Astrocyte of the spinal cord (primary cell): ENCODE measurements around the gene TBL2.
"Not testable (repeated sequence)": the region's sequence is repeated elsewhere in the genome, so short reads cannot be mapped to it uniquely, and the experiment has no call there.

Experiments used
- DNase-seq: peaks from one replicate; pipeline ENCODE4 v3.0.0; 2011; ENCODE audit warnings: low read depth, low spot score
- H3K4me3 ChIP-seq: 2 replicates; pipeline ENCODE4 v1.5.1; 2011; ENCODE audit warnings: low read depth, mild to moderate bottlenecking, low read length, moderate library complexity
- in situ Hi-C: cut with HindIII; loops from 2 replicates; pipeline ENCODE4 v1.10.0; 2017; ENCODE audit warnings: low sequenced_read_pairs
- TF ChIP-seq, protein P1 (sequence below): IDR thresholded peaks from 2 replicates; pipeline ENCODE4 v1.5.1; 2012; ENCODE audit warnings: low read depth, mild to moderate bottlenecking, low read length, inconsistent platforms

Gene TBL2

DNA sequence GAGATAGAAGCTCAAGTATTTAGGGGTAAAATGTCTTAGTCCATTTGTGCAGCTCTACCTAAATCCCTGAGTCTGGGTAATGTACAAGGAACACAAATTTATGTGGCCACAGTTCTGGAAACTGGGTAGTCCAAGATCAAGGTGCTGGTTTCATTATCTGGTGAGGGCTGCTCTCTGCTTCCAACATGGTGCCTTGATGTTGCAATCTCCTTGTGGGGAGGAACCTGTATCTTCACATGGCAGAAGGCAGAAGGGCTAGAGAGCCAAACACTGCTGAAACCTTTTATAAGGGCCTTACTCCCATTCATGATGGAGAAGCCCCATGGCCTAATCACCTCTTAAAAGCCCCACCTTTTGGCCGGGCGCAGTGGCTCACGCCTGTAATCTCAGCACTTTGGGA is 47.6 kb downstream of the TBL2 start:
- no peak overlapping the region for H3K4me3 ChIP-seq
- TF ChIP-seq, protein P1, sequence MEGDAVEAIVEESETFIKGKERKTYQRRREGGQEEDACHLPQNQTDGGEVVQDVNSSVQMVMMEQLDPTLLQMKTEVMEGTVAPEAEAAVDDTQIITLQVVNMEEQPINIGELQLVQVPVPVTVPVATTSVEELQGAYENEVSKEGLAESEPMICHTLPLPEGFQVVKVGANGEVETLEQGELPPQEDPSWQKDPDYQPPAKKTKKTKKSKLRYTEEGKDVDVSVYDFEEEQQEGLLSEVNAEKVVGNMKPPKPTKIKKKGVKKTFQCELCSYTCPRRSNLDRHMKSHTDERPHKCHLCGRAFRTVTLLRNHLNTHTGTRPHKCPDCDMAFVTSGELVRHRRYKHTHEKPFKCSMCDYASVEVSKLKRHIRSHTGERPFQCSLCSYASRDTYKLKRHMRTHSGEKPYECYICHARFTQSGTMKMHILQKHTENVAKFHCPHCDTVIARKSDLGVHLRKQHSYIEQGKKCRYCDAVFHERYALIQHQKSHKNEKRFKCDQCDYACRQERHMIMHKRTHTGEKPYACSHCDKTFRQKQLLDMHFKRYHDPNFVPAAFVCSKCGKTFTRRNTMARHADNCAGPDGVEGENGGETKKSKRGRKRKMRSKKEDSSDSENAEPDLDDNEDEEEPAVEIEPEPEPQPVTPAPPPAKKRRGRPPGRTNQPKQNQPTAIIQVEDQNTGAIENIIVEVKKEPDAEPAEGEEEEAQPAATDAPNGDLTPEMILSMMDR: no peak
- no peak for DNase-seq
- in situ Hi-C loops: no loop called here

DNA sequence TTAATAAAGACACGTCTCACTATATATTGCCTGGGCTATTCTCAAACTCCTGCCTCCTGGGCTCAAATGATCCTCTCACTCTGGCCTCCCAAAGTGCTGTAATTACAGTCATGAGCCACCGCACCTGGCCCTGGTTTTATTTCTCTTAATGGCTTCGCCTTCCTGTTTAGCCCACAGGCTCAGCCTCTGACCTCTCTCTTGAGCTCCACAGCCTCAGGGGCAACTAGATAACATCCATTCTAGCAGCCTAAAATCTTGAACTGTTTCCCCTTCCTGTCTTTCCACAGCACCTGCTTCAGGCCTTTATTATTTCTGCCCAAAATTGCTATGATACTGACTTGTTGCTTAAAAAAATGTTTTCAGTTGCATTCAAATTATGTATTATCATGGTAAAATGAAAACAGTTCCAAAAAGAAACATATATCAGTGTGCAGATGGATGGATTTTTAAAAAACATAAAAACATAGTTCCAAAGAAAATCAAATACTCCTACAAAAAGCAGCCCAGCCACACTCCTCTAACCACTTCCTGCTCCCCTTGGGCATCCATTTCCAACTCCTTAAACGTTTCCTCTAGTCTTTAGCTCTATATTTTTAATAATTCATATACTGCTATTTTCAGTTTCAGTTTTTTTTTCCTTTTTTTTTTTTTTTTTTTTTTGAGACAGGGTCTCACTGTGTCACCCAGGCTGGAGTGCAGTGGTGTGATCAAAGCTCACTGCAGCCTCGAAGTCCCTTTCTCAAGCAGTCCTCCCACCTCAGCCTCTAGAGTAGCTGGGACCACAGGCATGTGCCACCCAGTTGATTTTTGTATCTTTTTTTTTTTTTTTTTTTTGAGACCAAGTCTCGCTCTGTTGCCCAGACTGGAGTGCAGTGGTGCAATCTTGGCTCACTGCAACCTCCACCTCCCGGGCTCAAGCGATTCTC is 51.2 kb downstream of the TBL2 start:
- TF ChIP-seq, protein P1: no peak
- in situ Hi-C loops: no loop called here
- DNase-seq: no peak
- H3K4me3 ChIP-seq: no peak overlapping the region

DNA sequence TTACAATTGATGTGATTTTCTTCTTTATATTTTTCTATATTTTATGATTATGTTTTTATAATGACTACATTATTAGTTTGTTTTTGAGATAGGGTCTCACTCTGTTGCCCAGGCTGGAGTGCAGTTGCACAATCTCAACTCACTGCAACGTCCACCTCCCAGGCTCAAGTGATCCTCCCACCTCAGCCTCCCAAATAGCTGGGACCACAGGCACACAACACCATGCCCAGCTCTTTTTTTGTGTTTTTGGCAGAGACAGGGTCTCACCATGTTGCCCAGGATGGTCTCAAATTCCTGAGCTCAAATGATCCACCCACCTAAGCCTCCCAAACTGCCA is 52.3 kb downstream of the TBL2 start:
- H3K4me3 ChIP-seq, in situ Hi-C loops, DNase-seq: not testable (repeated sequence)

DNA sequence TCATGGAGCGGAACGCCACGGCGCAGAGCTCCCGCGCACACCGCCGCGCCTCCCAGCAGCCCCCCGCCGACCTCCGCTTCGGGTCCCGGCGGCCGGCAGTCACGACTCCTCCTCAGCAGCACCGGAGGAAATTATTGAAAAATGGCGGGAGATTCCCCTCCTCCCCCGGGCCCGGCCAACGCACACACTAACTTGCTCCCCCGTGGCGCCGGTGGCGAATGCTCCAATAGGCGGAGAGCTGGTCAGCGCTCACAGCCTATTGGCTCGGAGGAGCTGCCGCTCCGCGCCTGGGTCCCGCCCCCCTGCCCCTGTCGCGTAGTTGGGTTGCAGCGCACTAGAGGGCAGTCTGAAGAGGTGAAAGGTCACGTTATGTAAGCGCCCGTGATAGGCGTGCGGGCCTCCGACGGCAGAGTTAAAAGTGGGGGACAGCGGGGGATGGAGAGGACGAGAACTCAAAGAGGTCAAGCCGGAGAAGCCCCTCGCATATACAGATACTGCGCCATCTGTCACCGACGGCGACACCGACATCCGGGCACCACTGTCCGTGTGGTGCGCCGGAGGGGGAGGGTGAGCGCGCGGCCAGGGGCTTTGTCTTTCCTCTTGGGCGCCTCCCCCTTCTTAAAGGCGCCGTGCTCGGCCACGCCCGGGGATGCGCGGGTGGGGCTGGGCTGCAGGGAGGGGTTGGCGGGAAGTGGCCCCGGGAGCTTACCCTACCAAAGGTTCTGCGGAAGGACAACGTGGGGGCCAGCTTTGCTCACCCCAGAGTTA is 56.1 kb downstream of the TBL2 start, which contains the start of gene BAZ1B:
Gene BAZ1B, minus strand, starts transcription at position 189 of the 768 bp plus-strand sequence. CDS start 360 bp downstream, outside the sequence.
- in situ Hi-C loops: no loop called here

DNA sequence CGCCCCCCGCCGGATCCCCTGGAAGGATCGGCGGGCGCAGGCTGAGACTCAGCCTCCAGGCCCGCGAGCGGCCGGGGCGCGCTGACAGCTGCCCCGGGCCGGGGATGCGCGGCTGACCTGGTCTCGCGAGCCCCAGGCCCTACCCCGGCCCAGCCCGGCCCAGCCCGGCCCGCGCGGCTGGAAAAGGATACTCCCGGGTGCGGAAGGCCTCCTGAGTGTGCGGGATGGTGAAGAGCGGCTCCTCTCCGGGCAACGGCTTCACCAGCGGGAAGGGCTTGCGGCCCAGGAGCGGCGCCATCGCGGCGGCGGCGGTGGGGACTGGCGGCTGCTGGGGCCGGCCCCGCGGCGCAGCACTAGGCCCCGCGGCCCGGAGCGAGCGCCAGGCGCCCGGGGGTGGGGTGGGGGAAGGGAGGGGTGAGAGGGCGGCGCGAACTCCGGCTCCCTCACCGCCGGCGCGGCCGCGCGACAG is 56.7 kb downstream of the TBL2 start:
- H3K4me3 ChIP-seq: peak overlapping the region; percentile 78
- TF ChIP-seq, protein P1: no peak
- in situ Hi-C loops: no loop called here
- peak; percentile 40 for DNase-seq

More for the DNA sequence above, 56.1 kb downstream of the TBL2 start, which contains the start of gene BAZ1B:
- peak within 1 kb of the TSS; percentile 78 for H3K4me3 ChIP-seq
- peak; percentile 99 for DNase-seq
- TF ChIP-seq, protein P1: peak; percentile 16

DNA sequence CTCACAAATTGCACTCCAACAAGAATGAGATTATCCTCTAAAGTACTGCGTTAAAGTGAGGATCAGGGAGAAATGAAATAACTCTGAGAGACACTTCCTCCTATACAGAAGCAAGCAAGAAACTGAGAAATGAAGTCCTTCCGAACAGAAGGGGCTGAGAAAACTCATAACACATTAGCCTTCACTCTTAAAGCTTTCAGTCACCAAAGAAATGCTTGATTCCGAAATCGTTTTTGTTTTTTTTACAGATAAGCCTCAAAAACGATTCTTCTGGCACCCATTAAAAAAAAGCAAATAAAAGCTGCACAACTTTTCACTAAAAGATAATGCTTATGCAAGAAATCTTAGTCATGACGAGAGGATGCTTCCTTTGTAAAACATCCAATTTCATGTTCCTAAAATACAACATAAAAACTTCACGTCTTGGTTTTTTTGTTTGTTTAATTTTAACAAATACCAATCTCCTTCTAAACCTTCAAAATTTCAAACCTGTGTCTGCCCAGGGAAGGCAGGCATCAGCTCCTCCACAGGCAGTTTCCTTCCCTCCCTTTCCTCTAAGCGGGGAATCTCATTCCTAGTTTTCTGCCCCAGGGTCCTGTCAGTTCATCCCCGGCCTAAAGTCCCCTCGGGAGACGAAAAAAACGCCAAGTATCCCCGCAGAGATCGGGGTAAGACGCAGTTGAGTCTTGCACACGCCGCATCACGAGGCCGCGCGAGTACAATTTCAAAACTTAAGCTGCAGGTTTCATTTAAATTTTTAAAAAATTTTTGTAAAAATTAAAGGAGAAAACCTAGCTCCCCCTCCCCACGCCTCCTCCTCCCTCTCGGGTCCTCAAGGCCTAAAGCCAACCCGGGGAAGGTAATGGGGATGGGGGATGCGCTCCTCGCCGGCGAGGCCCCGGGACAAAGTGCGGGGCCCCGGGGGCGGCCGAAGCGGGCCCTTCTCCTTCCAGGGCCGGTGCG is 57.4 kb downstream of the TBL2 start:
- in situ Hi-C loops: no loop called here
- peak overlapping the region; percentile 78 for H3K4me3 ChIP-seq
- TF ChIP-seq, protein P1: no peak
- peak; percentile 22 for DNase-seq
